CD14-positive monocyte (primary cell): ENCODE measurements around the gene PHKA2. TPM values are rescaled to one million over a fixed set of nuclear protein-coding genes. Genes with fewer than 3 reads are reported as not detected.
"Not testable (repeated sequence)": the region's sequence is repeated elsewhere in the genome, so short reads cannot be mapped to it uniquely, and the experiment has no call there.

Experiments used
- DNase-seq, 3 donors: peaks; one replicate each; pipeline ENCODE4 v3.0.0-alpha.2; 2011 to 2022
- H2AFZ ChIP-seq: 2 replicates; pipeline ENCODE4 v1.6.0; 2012; ENCODE audit warnings: mild to moderate bottlenecking, low read depth, low read length, inconsistent platforms; ENCODE audit not compliant: insufficient read depth, poor library complexity, severe bottlenecking
- H3K27ac ChIP-seq, 2 donors: 1 replicate in 1 of 2; 2 replicates in 1 of 2; pipeline ENCODE4 v1.5.1; 2012 to 2013; ENCODE audit warnings: low read length in 2 of 2, control low read depth in 1 of 2, inconsistent platforms in 1 of 2, low read depth in 1 of 2, mild to moderate bottlenecking in 1 of 2
- H3K27me3 ChIP-seq, 2 donors: one replicate each; pipeline versions ENCODE4 v1.6.0 to v1.6.1; 2011 to 2013; ENCODE audit warnings: low read length in 2 of 2; ENCODE audit not compliant: control insufficient read depth in 2 of 2, insufficient read depth in 2 of 2
- H3K36me3 ChIP-seq, 2 donors: replicated peaks in 1 of 2; 1 replicate in 1 of 2; 2 replicates in 1 of 2; pipeline versions ENCODE4 v1.5.1 to v1.6.1; 2012 to 2013; ENCODE audit warnings: low read length in 2 of 2, control low read depth in 1 of 2, inconsistent platforms in 1 of 2, mild to moderate bottlenecking in 1 of 2; ENCODE audit not compliant: insufficient read depth in 2 of 2, control insufficient read depth in 1 of 2
- H3K4me1 ChIP-seq, 2 donors: 1 replicate in 1 of 2; 2 replicates in 1 of 2; pipeline versions ENCODE4 v1.5.1 to v1.6.1; 2012 to 2013; ENCODE audit warnings: low read length in 2 of 2, control low read depth in 1 of 2, inconsistent platforms in 1 of 2, mild to moderate bottlenecking in 1 of 2, moderate library complexity in 1 of 2; ENCODE audit not compliant: insufficient read depth in 2 of 2, control insufficient read depth in 1 of 2
- H3K4me2 ChIP-seq: replicated peaks from 2 replicates; pipeline ENCODE3; 2012; ENCODE audit warnings: low read length, moderate library complexity, mild to moderate bottlenecking; ENCODE audit not compliant: poor library complexity, severe bottlenecking; ENCODE audit errors: extremely low read depth
- H3K4me3 ChIP-seq, 3 experiments: fragments of 200-600 bp in 1 of 3; sonication (generic) in 1 of 3; replicated peaks in 1 of 3; 1 replicate in 2 of 3; 2 replicates in 1 of 3; pipeline ENCODE4 v1.5.1; 2011 to 2013; ENCODE audit warnings: low read length in 3 of 3, mild to moderate bottlenecking in 3 of 3, control low read depth in 2 of 3, low read depth in 2 of 3, inconsistent platforms in 1 of 3, moderate library complexity in 1 of 3
- H3K79me2 ChIP-seq: 2 replicates; pipeline ENCODE4 v1.6.0; 2012; ENCODE audit warnings: mild to moderate bottlenecking, control low read depth, inconsistent platforms, low read length, moderate library complexity; ENCODE audit not compliant: insufficient read depth
- H3K9ac ChIP-seq: 2 replicates; pipeline ENCODE4 v1.6.0; 2017; ENCODE audit warnings: low read length, mild to moderate bottlenecking; ENCODE audit not compliant: insufficient read depth, poor library complexity, severe bottlenecking
- H3K9me3 ChIP-seq, 2 donors: replicated peaks in 1 of 2; 1 replicate in 1 of 2; 2 replicates in 1 of 2; pipeline versions ENCODE4 v1.5.1 to v1.6.1; 2012 to 2013; ENCODE audit warnings: low read length in 2 of 2, control low read depth in 1 of 2; ENCODE audit not compliant: control insufficient read depth in 1 of 2, insufficient read depth in 1 of 2
- H4K20me1 ChIP-seq: 2 replicates; pipeline ENCODE4 v1.6.0; 2012; ENCODE audit warnings: mild to moderate bottlenecking, low read length, control low read depth, moderate library complexity; ENCODE audit not compliant: insufficient read depth
- H3K27ac Mint-ChIP-seq, 7 donors: one replicate each; pipeline ENCODE4 v1.8.0; 2020; ENCODE audit warnings: mild to moderate bottlenecking in 7 of 7, mixed read lengths in 7 of 7, moderate library complexity in 6 of 7, inconsistent platforms in 2 of 7
- H3K27me3 Mint-ChIP-seq, 3 donors: one replicate each; pipeline ENCODE4 v1.8.0; 2021 to 2022; ENCODE audit warnings: low read depth in 3 of 3, mild to moderate bottlenecking in 3 of 3, mixed read lengths in 3 of 3, moderate library complexity in 3 of 3, inconsistent platforms in 1 of 3
- H3K36me3 Mint-ChIP-seq, 2 donors: one replicate each; pipeline ENCODE4 v1.8.0; 2020; ENCODE audit warnings: mixed read lengths in 2 of 2, inconsistent platforms in 1 of 2, mild to moderate bottlenecking in 1 of 2
- H3K4me1 Mint-ChIP-seq: one replicate; pipeline ENCODE4 v1.8.0; 2020; ENCODE audit warnings: mild to moderate bottlenecking, mixed read lengths
- H3K4me3 Mint-ChIP-seq, 2 donors: one replicate each; pipeline ENCODE4 v1.8.0; 2020; ENCODE audit warnings: mild to moderate bottlenecking in 2 of 2, mixed read lengths in 2 of 2, moderate library complexity in 1 of 2
- H3K9me3 Mint-ChIP-seq, 7 donors: one replicate each; pipeline ENCODE4 v1.8.0; 2020 to 2022; ENCODE audit warnings: mixed read lengths in 7 of 7, mild to moderate bottlenecking in 6 of 7, moderate library complexity in 6 of 7, inconsistent platforms in 2 of 7
- CTCF ChIP-seq: fragments of 200-600 bp; IDR thresholded peaks from one replicate; pipeline ENCODE4 v1.8.0; 2022; ENCODE audit warnings: antibody characterized with exemption, mild to moderate bottlenecking
- WGBS: methylation state at CpG from one replicate; pipeline ENCODE4 v1.1.5; 2013; ENCODE audit warnings: missing lambda C conversion rate; ENCODE audit not compliant: insufficient coverage; 5-methylcytosine and 5-hydroxymethylcytosine counted together
- intact Hi-C, 2 donors: fragments of 100-400 bp; cut with micrococcal nuclease; formaldehyde crosslinking; loops; one replicate each; pipeline versions ENCODE4 v1.15.0 to v1.15.1; 2023
- polyA plus RNA-seq, 3 donors: library from polyadenylated mRNA; depleted of rRNA in 1 of 3; unstranded in 2 of 3; stranded (reverse) in 1 of 3; fragments of 300-500 nt in 2 of 3; fragments of >200 nt in 1 of 3; fragmentation: Illumina TruSeq in 2 of 3; gene quantifications; 1 replicate in 2 of 3; 2 replicates in 1 of 3; pipeline ENCODE4 v1.2.3, GENCODE V29; 2012 to 2021

The PHKA2 gene
- polyA plus RNA-seq, 3 donors: 8.7 to 63.3 (median 9.1) TPM

GRCh38 chrX:18856645-18856997 lies 127.3 kb downstream of the PHKA2 start:
- Mint-ChIP-seq H3K4me3 (no peak overlapping the region), H3K9me3 (peaks cover 0 to 9% (median 3%) of the 10 kb centered on the region in 7 donors), H3K4me1 (peaks cover 11% of the 10 kb centered on the region), H3K27ac (no peak overlapping the region), H3K36me3 (no peaks in the 10 kb centered on the region), H3K27me3 (peaks cover 0 to 5% (median 1%) of the 10 kb centered on the region in 3 donors)
- H3K36me3 ChIP-seq: no peaks in the 10 kb centered on the region
- H3K27me3 ChIP-seq: no peaks in the 10 kb centered on the region
- no peak overlapping the region for H3K4me2 ChIP-seq
- no peaks in the 10 kb centered on the region for H3K79me2 ChIP-seq
- peaks cover 0 to 2% of the 10 kb centered on the region in 2 donors for H3K4me1 ChIP-seq
- H3K9me3 ChIP-seq: no peaks in the 10 kb centered on the region
- intact Hi-C loops: no loop called here
- H3K27ac ChIP-seq: no peak overlapping the region
- no peak overlapping the region for H3K9ac ChIP-seq
- DNase-seq: no peak
- no peak overlapping the region for H2AFZ ChIP-seq
- TF ChIP-seq CTCF: no peak
- no peak overlapping the region for H3K4me3 ChIP-seq
- H4K20me1 ChIP-seq: no peaks in the 10 kb centered on the region
- no CpG with 5 or more reads among the region's 1 CpG for WGBS

GRCh38 chrX:18855919-18856644 lies 127.8 kb downstream of the PHKA2 start:
- no peak overlapping the region for H3K4me2 ChIP-seq
- H3K4me3 ChIP-seq: no peak overlapping the region
- Mint-ChIP-seq H3K4me3 (no peak overlapping the region), H3K27me3 (peaks cover 0 to 5% (median 0%) of the 10 kb centered on the region in 3 donors), H3K27ac (no peak overlapping the region), H3K4me1 (peaks cover 11% of the 10 kb centered on the region), H3K9me3 (peaks cover 0 to 9% (median 3%) of the 10 kb centered on the region in 7 donors), H3K36me3 (no peaks in the 10 kb centered on the region)
- no peak overlapping the region for H3K27ac ChIP-seq
- H3K27me3 ChIP-seq: no peaks in the 10 kb centered on the region
- no peaks in the 10 kb centered on the region for H4K20me1 ChIP-seq
- H3K9ac ChIP-seq: no peak overlapping the region
- WGBS: no CpG with 5 or more reads among the region's 1 CpG
- no peaks in the 10 kb centered on the region for H3K36me3 ChIP-seq
- intact Hi-C loops: no loop called here
- DNase-seq: no peak
- no peak for TF ChIP-seq CTCF
- no peaks in the 10 kb centered on the region for H3K79me2 ChIP-seq
- no peaks in the 10 kb centered on the region for H3K9me3 ChIP-seq
- peaks cover 0 to 2% of the 10 kb centered on the region in 2 donors for H3K4me1 ChIP-seq
- H2AFZ ChIP-seq: no peak overlapping the region

GRCh38 chrX:18847901-18848300 lies 136.0 kb downstream of the PHKA2 start:
- H3K36me3 ChIP-seq, H3K79me2 ChIP-seq, H3K36me3 Mint-ChIP-seq, H3K9ac ChIP-seq, H3K27ac Mint-ChIP-seq, H3K4me1 Mint-ChIP-seq, H2AFZ ChIP-seq, H3K9me3 ChIP-seq, H3K4me2 ChIP-seq, DNase-seq, H3K4me3 Mint-ChIP-seq, H4K20me1 ChIP-seq, H3K27me3 ChIP-seq, intact Hi-C loops, H3K4me3 ChIP-seq, H3K27ac ChIP-seq, H3K27me3 Mint-ChIP-seq, H3K4me1 ChIP-seq: not testable (repeated sequence)
- WGBS: no CpG with 5 or more reads among the region's 3 CpGs
- H3K9me3 Mint-ChIP-seq: peaks cover 2 to 21% (median 8%) of the 10 kb centered on the region in 7 donors
